PC-9 (cell line): Measurements from ENCODE around the gene SH3TC1. TPM values are rescaled to one million over a fixed set of nuclear protein-coding genes. Genes with fewer than 3 reads are reported as not detected.

Source experiments
- BruUV-seq: library from RNA; stranded (reverse); fragments of 400-500 nt; replicated peaks from 2 replicates; lab custom pipeline; 2021; lab: Mats Ljungman, UMichigan
- CTCF ChIA-PET: fragments of 300-600 bp; sonication (Branson Sonifier 250); formaldehyde crosslinking; loops from one replicate; lab custom pipeline; 2022; ENCODE audit warnings: antibody characterized with exemption; lab: Charles Lee
- POLR2A ChIA-PET: fragments of 300-600 bp; sonication (Branson Sonifier 250); formaldehyde crosslinking; loops from one replicate; lab custom pipeline; 2022; ENCODE audit warnings: antibody characterized with exemption; ENCODE audit not compliant: unreplicated experiment; lab: Charles Lee
- DNase-seq, 2 experiments: peaks; one replicate each; pipeline versions ENCODE4 v3.0.0 to v3.0.0-alpha.2; 2015 to 2022; ENCODE audit warnings: mixed read lengths in 1 of 2
- H2AFZ ChIP-seq: fragments of 200-600 bp; sonication (generic); 2 replicates; pipeline ENCODE4 v1.8.1; 2017; ENCODE audit warnings: antibody characterized with exemption
- H3F3A ChIP-seq: fragments of 200-600 bp; sonication (generic); 2 replicates; pipeline ENCODE4 v1.8.1; 2017; ENCODE audit warnings: antibody characterized with exemption, mild to moderate bottlenecking, low read depth; ENCODE audit not compliant: insufficient read depth
- H3K27ac ChIP-seq: fragments of 200-600 bp; sonication (generic); 2 replicates; pipeline ENCODE4 v1.6.1; 2016; ENCODE audit warnings: mixed run types
- H3K27me3 ChIP-seq: fragments of 200-600 bp; sonication (generic); 2 replicates; pipeline ENCODE4 v1.6.1; 2016; ENCODE audit warnings: low read depth, mixed run types; ENCODE audit not compliant: insufficient read depth
- H3K36me3 ChIP-seq: fragments of 200-600 bp; sonication (generic); 2 replicates; pipeline ENCODE4 v1.6.1; 2016; ENCODE audit warnings: low read depth, mixed run types
- H3K4me1 ChIP-seq: fragments of 200-600 bp; sonication (generic); replicated peaks from 2 replicates; pipeline ENCODE4 v1.6.1; 2016; ENCODE audit warnings: mixed run types; ENCODE audit not compliant: insufficient read depth
- H3K4me2 ChIP-seq: fragments of 200-600 bp; sonication (generic); 2 replicates; pipeline ENCODE4 v1.6.1; 2017; ENCODE audit warnings: mixed run types
- H3K4me3 ChIP-seq: fragments of 200-600 bp; sonication (generic); 2 replicates; pipeline ENCODE4 v1.6.1; 2016; ENCODE audit warnings: mixed run types
- H3K79me2 ChIP-seq: fragments of 200-600 bp; sonication (generic); 2 replicates; pipeline ENCODE4 v1.6.1; 2017; ENCODE audit warnings: low read depth, mixed run types
- H3K9me2 ChIP-seq: fragments of 200-600 bp; sonication (generic); 2 replicates; pipeline ENCODE4 v1.8.1; 2017; ENCODE audit warnings: mild to moderate bottlenecking; ENCODE audit not compliant: insufficient read depth
- H3K9me3 ChIP-seq: fragments of 200-600 bp; sonication (generic); 2 replicates; pipeline ENCODE4 v1.8.1; 2016; ENCODE audit warnings: low read depth; ENCODE audit not compliant: insufficient read depth
- H4K20me1 ChIP-seq: fragments of 200-600 bp; sonication (generic); 2 replicates; pipeline ENCODE4 v1.8.1; 2017; ENCODE audit not compliant: insufficient read depth
- EZH2 ChIP-seq: fragments of 200-600 bp; sonication (generic); IDR thresholded peaks from 2 replicates; pipeline ENCODE4 v1.8.0; 2017; ENCODE audit warnings: antibody characterized with exemption, low read depth
- intact Hi-C: fragments of 100-400 bp; cut with micrococcal nuclease; formaldehyde crosslinking; loops from one replicate; pipeline ENCODE4 v1.10.0; 2022; ENCODE audit not compliant: unreplicated experiment
- total RNA-seq: library from RNA; stranded (reverse); gene quantifications from 2 replicates; pipeline ENCODE4 v1.2.3, GENCODE V29; 2021
- TF ChIP-seq, protein P1 (sequence below): fragments of 200-600 bp; sonication (generic); conservative IDR thresholded peaks from 2 replicates; pipeline ENCODE4 v1.6.1; 2017; ENCODE audit warnings: mixed run types, antibody characterized with exemption, mild to moderate bottlenecking, moderate library complexity

Gene SH3TC1
- total RNA-seq, 1 experiment from 2014 or later = 5.2 TPM

DNA sequence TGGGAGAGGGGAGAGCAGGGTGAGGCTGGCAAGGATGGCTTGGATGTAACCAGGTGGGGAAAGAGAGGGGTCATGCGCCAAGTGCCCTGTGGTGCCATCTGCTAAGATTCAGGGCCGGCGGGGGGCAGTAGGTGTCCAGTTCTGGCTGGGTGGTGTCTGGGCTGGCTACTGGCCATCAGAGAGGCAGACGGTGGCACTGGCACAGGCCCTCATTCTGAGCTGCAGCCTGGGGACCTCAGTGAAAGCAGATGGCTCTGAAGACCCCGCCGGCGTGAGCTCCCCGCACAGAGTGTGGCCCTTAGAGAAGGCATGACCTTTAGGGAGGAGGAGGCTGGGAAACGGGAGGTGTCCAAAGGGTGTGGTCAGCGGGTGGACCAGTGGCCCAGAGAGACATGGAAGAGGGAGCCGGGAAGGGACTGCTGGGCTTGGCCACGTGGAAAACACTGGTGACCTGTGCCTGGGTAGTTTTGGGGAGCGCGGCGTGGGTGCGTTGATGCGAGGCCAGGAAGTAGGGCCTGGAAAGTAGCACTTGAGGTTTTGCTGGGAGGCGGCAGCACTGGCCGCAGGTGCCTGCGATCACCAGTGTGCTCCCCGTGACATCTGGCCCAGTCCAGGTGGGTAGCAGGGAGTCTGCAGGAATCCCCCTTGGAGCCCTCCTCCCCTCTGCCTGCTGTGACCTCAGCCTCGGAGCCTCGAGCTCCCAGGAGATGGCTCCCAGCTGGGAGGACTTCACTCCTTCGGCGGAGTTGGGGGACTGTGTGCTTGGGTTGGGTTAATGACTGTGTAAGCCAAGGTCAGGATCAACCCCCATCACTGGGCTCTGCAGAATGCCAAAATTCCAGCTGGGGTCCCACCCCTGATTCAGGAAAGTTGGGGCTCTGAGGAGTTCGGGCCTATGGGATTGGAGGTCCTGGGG lies 9.3 kb upstream of the SH3TC1 start:
- TF ChIP-seq, protein P1, sequence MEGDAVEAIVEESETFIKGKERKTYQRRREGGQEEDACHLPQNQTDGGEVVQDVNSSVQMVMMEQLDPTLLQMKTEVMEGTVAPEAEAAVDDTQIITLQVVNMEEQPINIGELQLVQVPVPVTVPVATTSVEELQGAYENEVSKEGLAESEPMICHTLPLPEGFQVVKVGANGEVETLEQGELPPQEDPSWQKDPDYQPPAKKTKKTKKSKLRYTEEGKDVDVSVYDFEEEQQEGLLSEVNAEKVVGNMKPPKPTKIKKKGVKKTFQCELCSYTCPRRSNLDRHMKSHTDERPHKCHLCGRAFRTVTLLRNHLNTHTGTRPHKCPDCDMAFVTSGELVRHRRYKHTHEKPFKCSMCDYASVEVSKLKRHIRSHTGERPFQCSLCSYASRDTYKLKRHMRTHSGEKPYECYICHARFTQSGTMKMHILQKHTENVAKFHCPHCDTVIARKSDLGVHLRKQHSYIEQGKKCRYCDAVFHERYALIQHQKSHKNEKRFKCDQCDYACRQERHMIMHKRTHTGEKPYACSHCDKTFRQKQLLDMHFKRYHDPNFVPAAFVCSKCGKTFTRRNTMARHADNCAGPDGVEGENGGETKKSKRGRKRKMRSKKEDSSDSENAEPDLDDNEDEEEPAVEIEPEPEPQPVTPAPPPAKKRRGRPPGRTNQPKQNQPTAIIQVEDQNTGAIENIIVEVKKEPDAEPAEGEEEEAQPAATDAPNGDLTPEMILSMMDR = no peak
- no peak for TF ChIP-seq EZH2
- H3K4me1 ChIP-seq = peaks cover 26% of the 10 kb centered on the region
- DNase-seq = no peak
- no peak overlapping the region for H3K4me2 ChIP-seq
- no peak overlapping the region for H2AFZ ChIP-seq
- CTCF ChIA-PET = no interaction called here
- H3K9me2 ChIP-seq = no peaks in the 10 kb centered on the region
- intact Hi-C loops = no loop called here
- no peaks in the 10 kb centered on the region for H3K79me2 ChIP-seq
- POLR2A ChIA-PET = no interaction called here
- H3F3A ChIP-seq = no peaks in the 10 kb centered on the region; the same call in 1 of the 2 replicates
- no peaks in the 10 kb centered on the region for H3K27me3 ChIP-seq
- no peaks in the 10 kb centered on the region for H4K20me1 ChIP-seq
- H3K27ac ChIP-seq = no peak overlapping the region
- H3K9me3 ChIP-seq = no peaks in the 10 kb centered on the region
- no peaks in the 10 kb centered on the region for H3K36me3 ChIP-seq
- BruUV-seq = no TSS peak
- H3K4me3 ChIP-seq = no peak overlapping the region

- ChIA-PET POLR2A (interaction anchor here (0.7 kb wide), 1 partner anchor 197 kb away, joined by 4 read pairs; no protein-coding TSS in a partner anchor), CTCF (interaction anchor here (0.5 kb wide), 1 partner anchor 541 kb away, joined by 6 read pairs; no protein-coding TSS in a partner anchor)
- intact Hi-C loops = no loop called here
- no peaks in the 10 kb centered on the region for H3K79me2 ChIP-seq
- no peaks in the 10 kb centered on the region for H3K36me3 ChIP-seq
- no TSS peak for BruUV-seq
- peak overlapping the region; percentile 72; the same call in 1 of the 2 replicates for H2AFZ ChIP-seq
- H3K4me1 ChIP-seq = peaks cover 37% of the 10 kb centered on the region
- no peaks in the 10 kb centered on the region for H3K9me2 ChIP-seq
- TF ChIP-seq, protein P1 = no peak
- no peak for TF ChIP-seq EZH2
- peak overlapping the region; percentile 60 for H3K4me2 ChIP-seq
- peak overlapping the region; percentile 59 for H3K27ac ChIP-seq
- H3K4me3 ChIP-seq = no peak overlapping the region
- DNase-seq = peak; percentile 55 to 66
- no peaks in the 10 kb centered on the region; the same call in 1 of the 2 replicates for H3F3A ChIP-seq
- no peaks in the 10 kb centered on the region for H4K20me1 ChIP-seq
- H3K27me3 ChIP-seq = no peaks in the 10 kb centered on the region
- no peaks in the 10 kb centered on the region for H3K9me3 ChIP-seq
These were observed 7.8 kb upstream of the SH3TC1 start for GRCh38 chr4:8191136-8191747.
